ENCODE results near the gene GPR87.

DNA sequence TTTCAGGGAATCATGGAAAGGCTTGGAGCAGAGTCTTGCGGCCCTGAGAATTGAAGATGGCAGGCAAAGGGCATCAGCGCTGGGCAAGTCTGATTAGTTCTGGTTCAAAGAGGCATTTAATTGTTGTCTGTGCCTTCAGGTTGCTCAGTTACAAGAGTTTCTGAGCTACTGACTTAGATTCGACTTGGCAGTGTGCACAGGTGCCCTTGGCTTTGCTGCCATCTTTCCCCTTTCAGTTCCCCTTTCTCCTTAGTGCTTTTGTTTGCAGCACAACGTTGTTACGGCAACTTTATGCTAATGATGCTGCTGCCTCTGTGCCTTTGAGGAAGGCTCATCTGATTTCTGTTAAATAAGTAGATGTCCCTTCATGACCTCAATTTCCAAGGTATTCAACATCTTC is 50.8 kb downstream of the GPR87 start:
- TF ChIP-seq, protein P1, sequence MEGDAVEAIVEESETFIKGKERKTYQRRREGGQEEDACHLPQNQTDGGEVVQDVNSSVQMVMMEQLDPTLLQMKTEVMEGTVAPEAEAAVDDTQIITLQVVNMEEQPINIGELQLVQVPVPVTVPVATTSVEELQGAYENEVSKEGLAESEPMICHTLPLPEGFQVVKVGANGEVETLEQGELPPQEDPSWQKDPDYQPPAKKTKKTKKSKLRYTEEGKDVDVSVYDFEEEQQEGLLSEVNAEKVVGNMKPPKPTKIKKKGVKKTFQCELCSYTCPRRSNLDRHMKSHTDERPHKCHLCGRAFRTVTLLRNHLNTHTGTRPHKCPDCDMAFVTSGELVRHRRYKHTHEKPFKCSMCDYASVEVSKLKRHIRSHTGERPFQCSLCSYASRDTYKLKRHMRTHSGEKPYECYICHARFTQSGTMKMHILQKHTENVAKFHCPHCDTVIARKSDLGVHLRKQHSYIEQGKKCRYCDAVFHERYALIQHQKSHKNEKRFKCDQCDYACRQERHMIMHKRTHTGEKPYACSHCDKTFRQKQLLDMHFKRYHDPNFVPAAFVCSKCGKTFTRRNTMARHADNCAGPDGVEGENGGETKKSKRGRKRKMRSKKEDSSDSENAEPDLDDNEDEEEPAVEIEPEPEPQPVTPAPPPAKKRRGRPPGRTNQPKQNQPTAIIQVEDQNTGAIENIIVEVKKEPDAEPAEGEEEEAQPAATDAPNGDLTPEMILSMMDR (IDR thresholded peaks at IDR 0.05; ENCODE audit: insufficient read depth, low read depth, low read length), result no peak
- TF ChIP-seq EZH2 (IDR thresholded peaks at IDR 0.05; ENCODE audit: insufficient read depth, low read length), result no peak

All from astrocyte (in vitro differentiated cells and primary cell).